Progenitor cell of endocrine pancreas (in vitro differentiated cells): ENCODE data around the gene MEF2B. TPM values are rescaled to one million over a fixed set of nuclear protein-coding genes. Genes with fewer than 3 reads are reported as not detected.

ENCODE experiments used
- DNase-seq: peaks from one replicate; pipeline ENCODE4 v3.0.0; 2021; ENCODE audit warnings: low spot score; ENCODE audit not compliant: unreplicated experiment
- H3K27ac Mint-ChIP-seq: 2 replicates; pipeline ENCODE4 v1.8.0; 2021; ENCODE audit warnings: mild to moderate bottlenecking, moderate library complexity, mixed read lengths
- H3K27me3 Mint-ChIP-seq: 2 replicates; pipeline ENCODE4 v1.8.0; 2021; ENCODE audit warnings: mixed read lengths
- H3K36me3 Mint-ChIP-seq: 2 replicates; pipeline ENCODE4 v1.8.0; 2022; ENCODE audit warnings: mixed read lengths; ENCODE audit not compliant: insufficient read depth
- H3K4me1 Mint-ChIP-seq: 2 replicates; pipeline ENCODE4 v1.8.0; 2021; ENCODE audit warnings: low read depth, mixed read lengths
- H3K4me3 Mint-ChIP-seq: 2 replicates; pipeline ENCODE4 v1.8.0; 2021; ENCODE audit warnings: low read depth, mild to moderate bottlenecking, moderate library complexity, mixed read lengths
- H3K9me3 Mint-ChIP-seq: 2 replicates; pipeline ENCODE4 v1.8.0; 2021; ENCODE audit warnings: low read depth, mixed read lengths
- CTCF ChIP-seq: fragments of 200-600 bp; sonication (generic); IDR thresholded peaks from one replicate; pipeline ENCODE4 v1.5.0; 2021; ENCODE audit warnings: antibody characterized with exemption, mild to moderate bottlenecking; ENCODE audit not compliant: unreplicated experiment
- total RNA-seq: library from RNA; stranded (reverse); gene quantifications from 2 replicates; pipeline ENCODE4 v1.2.1, GENCODE V29; 2021

Gene MEF2B
- total RNA-seq, 1 donor from 2014 or later, result 4.2 TPM

GRCh38 chr19:19169236-19170052, 619 bp downstream of the MEF2B start:
- no peak for DNase-seq
- Mint-ChIP-seq H3K27ac (no peak overlapping the region), H3K27me3 (peaks cover 29% of the 10 kb centered on the region)

GRCh38 chr19:19167612-19168011, 2.5 kb downstream of the MEF2B start:
- Mint-ChIP-seq H3K27ac (no peak overlapping the region), H3K27me3 (peaks cover 29% of the 10 kb centered on the region), H3K4me1 (peaks cover 4% of the 10 kb centered on the region), H3K36me3 (no peaks in the 10 kb centered on the region), H3K4me3 (no peak overlapping the region), H3K9me3 (no peaks in the 10 kb centered on the region)
- no peak for DNase-seq
- TF ChIP-seq CTCF, result no peak

More at GRCh38 chr19:19169236-19170052, 619 bp downstream of the MEF2B start:
- Mint-ChIP-seq H3K4me1 (peaks cover 4% of the 10 kb centered on the region), H3K9me3 (no peaks in the 10 kb centered on the region), H3K4me3 (peak overlapping the region; percentile 59), H3K36me3 (no peaks in the 10 kb centered on the region)
- TF ChIP-seq CTCF, result no peak

- Mint-ChIP-seq H3K9me3 (peaks cover 3% of the 10 kb centered on the region), H3K4me3 (no peak overlapping the region), H3K27ac (no peak overlapping the region), H3K27me3 (peaks cover 19% of the 10 kb centered on the region), H3K36me3 (peaks cover 3% of the 10 kb centered on the region), H3K4me1 (peaks cover 4% of the 10 kb centered on the region)
- no peak for TF ChIP-seq CTCF
- no peak for DNase-seq
These were observed 4.7 kb downstream of the MEF2B start for GRCh38 chr19:19165396-19165795.

GRCh38 chr19:19162495-19162894, 7.6 kb downstream of the MEF2B start:
- no peak for DNase-seq
- H3K4me3 Mint-ChIP-seq, result no peak overlapping the region
- H3K27ac Mint-ChIP-seq, result no peak overlapping the region
- peaks cover 3% of the 10 kb centered on the region for H3K36me3 Mint-ChIP-seq
- H3K4me1 Mint-ChIP-seq, result no peaks in the 10 kb centered on the region
- peaks cover 3% of the 10 kb centered on the region for H3K9me3 Mint-ChIP-seq
- peaks cover 4% of the 10 kb centered on the region for H3K27me3 Mint-ChIP-seq
- no peak for TF ChIP-seq CTCF

- H3K9me3 Mint-ChIP-seq, result peaks cover 6% of the 10 kb centered on the region
- H3K36me3 Mint-ChIP-seq, result peaks cover 8% of the 10 kb centered on the region
- H3K27ac Mint-ChIP-seq, result no peak overlapping the region
- peaks cover 4% of the 10 kb centered on the region for H3K27me3 Mint-ChIP-seq
- no peaks in the 10 kb centered on the region for H3K4me1 Mint-ChIP-seq
- no peak for TF ChIP-seq CTCF
- H3K4me3 Mint-ChIP-seq, result no peak overlapping the region
- no peak for DNase-seq
These were observed 9.5 kb downstream of the MEF2B start for GRCh38 chr19:19160461-19161035.
